ENCODE measurements around the gene ELOB. TPM values are rescaled to one million over a fixed set of nuclear protein-coding genes. Genes with fewer than 3 reads are reported as not detected.

Gene ELOB
- total and polyA plus RNA-seq, 10 of the 15 experiments (the other 5 are each of a cell fraction or from before 2014, with no cell fraction given) = 86.9 to 823 (median 263) TPM

DNA sequence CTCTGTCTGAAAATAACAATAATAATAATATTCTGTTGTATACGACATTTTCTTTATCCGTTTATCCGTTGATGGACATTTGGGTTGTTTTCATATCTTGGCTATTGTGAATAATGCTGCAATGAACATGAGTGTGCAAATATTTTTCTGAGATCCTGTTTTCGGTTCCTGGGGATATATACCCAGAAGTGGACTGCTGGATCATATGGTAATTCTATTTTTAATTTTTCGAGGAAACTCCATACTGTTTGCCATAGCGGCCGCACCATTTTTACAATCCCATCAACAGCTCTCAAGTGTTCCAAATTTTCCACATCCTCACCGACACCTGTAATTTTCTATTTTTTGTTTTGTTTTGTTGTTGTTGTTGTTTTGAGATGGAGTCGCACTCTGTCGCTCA is 15.9 kb upstream of the ELOB start:
- Histone ChIP-seq H3K27ac (ENCODE audit: control insufficient read depth, insufficient read depth) (no peak overlapping the region), H3K9me3 (replicated peaks; ENCODE audit: control insufficient read depth, insufficient read depth, low read length) (no peaks in the 10 kb centered on the region), H2AFZ (ENCODE audit: control insufficient read depth, low read depth, low read length) (no peak overlapping the region), H3K79me2 (ENCODE audit: control insufficient read depth, insufficient read depth, low read length) (no peaks in the 10 kb centered on the region), H3K4me3 (no peak overlapping the region), H3K27me3 (replicated peaks in 1 of 2; ENCODE audit: control insufficient read depth in 2 of 2, insufficient read depth in 2 of 2, low read length in 1 of 2) (peaks cover 0 to 5% of the 10 kb centered on the region in 2 experiments; a peak in 3 of 4 replicates), H3K9ac (ENCODE audit: control insufficient read depth, insufficient read depth, low read length) (no peak overlapping the region), H3K4me2 (ENCODE audit: control insufficient read depth, insufficient read depth) (no peak overlapping the region), H3K4me1 (ENCODE audit: control insufficient read depth, insufficient read depth, low read length) (no peaks in the 10 kb centered on the region), H3K36me3 (ENCODE audit: control insufficient read depth in 2 of 2, insufficient read depth in 2 of 2, low read length in 1 of 2) (no peaks in the 10 kb centered on the region), H4K20me1 (ENCODE audit: control insufficient read depth, insufficient read depth) (no peaks in the 10 kb centered on the region)
- TF ChIP-seq PML (IDR thresholded peaks at IDR 0.05; ENCODE audit: low read length) = no peak
- no peak for TF ChIP-seq NFXL1 (IDR thresholded peaks at IDR 0.05; ENCODE audit: borderline replicate concordance)
- TF ChIP-seq MTA2 (IDR thresholded peaks at IDR 0.05; ENCODE audit: low read depth) = no peak
- no peak for TF ChIP-seq IKZF1 (conservative IDR thresholded peaks at IDR 0.05)
- TF ChIP-seq ZNF622 (IDR thresholded peaks at IDR 0.05) = no peak
- FAIRE-seq = no peak
- ATAC-seq = no peak
- BruUV-seq (replicated peaks) = no TSS peak
- POLR2A ChIA-PET = no interaction called here
- no peak for DNase-seq (ENCODE audit: low read depth, low spot score)
- RAD21 ChIA-PET (ENCODE audit: unreplicated experiment) = no interaction called here
- intact Hi-C loops (cut with micrococcal nuclease; ENCODE audit: unreplicated experiment) (no loop called here), in situ Hi-C loops (cut with MboI) (no loop called here)
- SMC1A ChIA-PET (ENCODE audit: uncharacterized antibody, unreplicated experiment) = no interaction called here
- CTCF ChIA-PET = no interaction called here
- 63% methylated on average over 10 of the region's 10 CpGs for WGBS (ENCODE audit: insufficient coverage, insufficient replicate concordance, low lambda C conversion rate, missing lambda C conversion rate)

DNA sequence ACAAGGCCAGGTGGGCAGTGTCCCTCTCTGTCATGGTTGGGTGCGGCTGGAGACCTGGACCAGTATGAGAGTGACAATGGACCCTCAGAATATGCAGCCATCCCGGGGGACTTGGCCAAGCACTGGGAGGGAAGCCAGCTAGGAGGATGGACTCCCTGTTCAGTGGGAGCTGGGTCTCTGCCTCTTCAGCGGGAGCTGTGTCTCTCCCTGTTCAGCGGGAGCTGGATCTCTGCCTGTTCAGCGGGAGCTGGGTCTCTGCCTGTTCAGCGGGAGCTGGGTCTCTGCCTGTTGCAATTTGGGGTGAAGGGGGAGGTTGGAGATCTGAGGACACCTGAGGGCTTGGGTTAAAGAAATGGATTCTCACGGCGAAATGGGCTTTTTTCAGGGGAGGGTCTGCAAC is 14.1 kb upstream of the ELOB start:
- Histone ChIP-seq H3K79me2 (ENCODE audit: control insufficient read depth, insufficient read depth, low read length) (no peaks in the 10 kb centered on the region), H3K27me3 (replicated peaks in 1 of 2; ENCODE audit: control insufficient read depth in 2 of 2, insufficient read depth in 2 of 2, low read length in 1 of 2) (peaks cover 0 to 6% of the 10 kb centered on the region in 2 experiments; a peak in 3 of 4 replicates), H3K4me1 (ENCODE audit: control insufficient read depth, insufficient read depth, low read length) (no peaks in the 10 kb centered on the region), H3K9me3 (replicated peaks; ENCODE audit: control insufficient read depth, insufficient read depth, low read length) (no peaks in the 10 kb centered on the region), H3K9ac (ENCODE audit: control insufficient read depth, insufficient read depth, low read length) (no peak overlapping the region), H3K4me2 (ENCODE audit: control insufficient read depth, insufficient read depth) (no peak overlapping the region), H3K36me3 (ENCODE audit: control insufficient read depth in 2 of 2, insufficient read depth in 2 of 2, low read length in 1 of 2) (no peaks in the 10 kb centered on the region), H3K27ac (ENCODE audit: control insufficient read depth, insufficient read depth) (no peak overlapping the region), H4K20me1 (ENCODE audit: control insufficient read depth, insufficient read depth) (no peaks in the 10 kb centered on the region), H2AFZ (ENCODE audit: control insufficient read depth, low read depth, low read length) (no peak overlapping the region), H3K4me3 (no peak overlapping the region)
- FAIRE-seq (no peak), DNase-seq (ENCODE audit: low read depth, low spot score) (no peak), ATAC-seq (no peak)
- intact Hi-C loops (cut with micrococcal nuclease; ENCODE audit: unreplicated experiment) (no loop called here), in situ Hi-C loops (cut with MboI) (no loop called here)
- WGBS (ENCODE audit: insufficient coverage, insufficient replicate concordance, low lambda C conversion rate, missing lambda C conversion rate) = 56% methylated on average over 8 of the region's 8 CpGs
- RAD21 ChIA-PET (ENCODE audit: unreplicated experiment) = no interaction called here
- TF ChIP-seq KLF5 (IDR thresholded peaks at IDR 0.05; ENCODE audit: partially characterized antibody) = no peak
- no peak for TF ChIP-seq NRF1 (conservative IDR thresholded peaks at IDR 0.05; ENCODE audit: low read depth, low read length)
- no peak for TF ChIP-seq NR2C2 (IDR thresholded peaks at IDR 0.05; ENCODE audit: borderline replicate concordance, control insufficient read depth, insufficient read length, low read depth)
- no peak for TF ChIP-seq SIN3A (IDR thresholded peaks at IDR 0.05; ENCODE audit: low read depth, low read length)
- no peak for TF ChIP-seq CREM (IDR thresholded peaks at IDR 0.05; ENCODE audit: low read depth)
- no peak for TF ChIP-seq FOXK2 (IDR thresholded peaks at IDR 0.05)
- no peak for TF ChIP-seq NFIC (IDR thresholded peaks at IDR 0.05; ENCODE audit: low read depth, low read length)
- no peak for TF ChIP-seq ELK1 (IDR thresholded peaks at IDR 0.05; ENCODE audit: low read depth, low read length)
- no peak for TF ChIP-seq YBX1 (IDR thresholded peaks at IDR 0.05)
- POLR2A ChIA-PET = no interaction called here
- CTCF ChIA-PET = interaction anchor here (0.7 kb wide), 1 partner anchor 77 kb away, joined by 4 read pairs; no protein-coding TSS in a partner anchor
- BruUV-seq (replicated peaks) = no TSS peak
- SMC1A ChIA-PET (ENCODE audit: uncharacterized antibody, unreplicated experiment) = no interaction called here
